Body of pancreas (tissue), 4 donors: ENCODE measurements around the gene PLAAT1.

Experiments
- POLR2A ChIP-seq, 3 donors: fragments of 450-650 bp; IDR thresholded peaks; one replicate each; pipeline ENCODE4 v1.6.1; 2016; ENCODE audit warnings: antibody characterized with exemption in 3 of 3, mild to moderate bottlenecking in 2 of 3
- TF ChIP-seq, protein P1 (sequence below), 7 experiments: fragments of 450-650 bp in 4 of 7; fragments of 200-600 bp in 3 of 7; sonication (generic) in 3 of 7; IDR thresholded peaks; one replicate each; pipeline ENCODE4 v1.5.1; 2016 to 2019; ENCODE audit warnings: antibody characterized with exemption in 7 of 7

DNA sequence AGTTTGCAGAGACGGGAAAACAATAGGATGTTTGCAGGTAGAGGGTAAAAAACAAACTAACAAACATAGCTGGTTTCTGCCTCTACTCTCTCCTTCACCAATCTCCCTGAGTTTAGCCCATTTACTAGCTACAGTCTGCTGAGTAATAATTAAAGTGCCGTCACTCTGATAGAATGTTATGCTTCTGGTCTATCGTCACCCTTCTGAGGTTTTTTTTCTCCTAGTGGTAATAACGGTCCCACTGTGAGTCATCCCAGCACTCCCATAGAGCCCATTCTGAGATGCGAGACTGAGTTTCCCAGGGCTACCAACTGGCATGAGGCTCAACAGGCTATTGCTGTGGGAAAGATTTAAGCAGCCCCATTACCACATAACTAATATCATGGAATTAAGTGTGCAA, 56.4 kb downstream of the PLAAT1 start:
- no peak for TF ChIP-seq POLR2A (IDR thresholded peaks at IDR 0.05)
- TF ChIP-seq, protein P1, sequence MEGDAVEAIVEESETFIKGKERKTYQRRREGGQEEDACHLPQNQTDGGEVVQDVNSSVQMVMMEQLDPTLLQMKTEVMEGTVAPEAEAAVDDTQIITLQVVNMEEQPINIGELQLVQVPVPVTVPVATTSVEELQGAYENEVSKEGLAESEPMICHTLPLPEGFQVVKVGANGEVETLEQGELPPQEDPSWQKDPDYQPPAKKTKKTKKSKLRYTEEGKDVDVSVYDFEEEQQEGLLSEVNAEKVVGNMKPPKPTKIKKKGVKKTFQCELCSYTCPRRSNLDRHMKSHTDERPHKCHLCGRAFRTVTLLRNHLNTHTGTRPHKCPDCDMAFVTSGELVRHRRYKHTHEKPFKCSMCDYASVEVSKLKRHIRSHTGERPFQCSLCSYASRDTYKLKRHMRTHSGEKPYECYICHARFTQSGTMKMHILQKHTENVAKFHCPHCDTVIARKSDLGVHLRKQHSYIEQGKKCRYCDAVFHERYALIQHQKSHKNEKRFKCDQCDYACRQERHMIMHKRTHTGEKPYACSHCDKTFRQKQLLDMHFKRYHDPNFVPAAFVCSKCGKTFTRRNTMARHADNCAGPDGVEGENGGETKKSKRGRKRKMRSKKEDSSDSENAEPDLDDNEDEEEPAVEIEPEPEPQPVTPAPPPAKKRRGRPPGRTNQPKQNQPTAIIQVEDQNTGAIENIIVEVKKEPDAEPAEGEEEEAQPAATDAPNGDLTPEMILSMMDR (IDR thresholded peaks at IDR 0.05) = no peak
